PC-9 (cell line): Measurements from ENCODE around the gene TMEFF2.

Source experiments
- EZH2 ChIP-seq: fragments of 200-600 bp; sonication (generic); IDR thresholded peaks from 2 replicates; pipeline ENCODE4 v1.8.0; 2017; ENCODE audit warnings: antibody characterized with exemption, low read depth
- TF ChIP-seq, protein P1 (sequence below): fragments of 200-600 bp; sonication (generic); conservative IDR thresholded peaks from 2 replicates; pipeline ENCODE4 v1.6.1; 2017; ENCODE audit warnings: mixed run types, antibody characterized with exemption, mild to moderate bottlenecking, moderate library complexity

GRCh38 chr2:192049362-192049761 lies 145.4 kb downstream of the TMEFF2 start:
- TF ChIP-seq, protein P1, sequence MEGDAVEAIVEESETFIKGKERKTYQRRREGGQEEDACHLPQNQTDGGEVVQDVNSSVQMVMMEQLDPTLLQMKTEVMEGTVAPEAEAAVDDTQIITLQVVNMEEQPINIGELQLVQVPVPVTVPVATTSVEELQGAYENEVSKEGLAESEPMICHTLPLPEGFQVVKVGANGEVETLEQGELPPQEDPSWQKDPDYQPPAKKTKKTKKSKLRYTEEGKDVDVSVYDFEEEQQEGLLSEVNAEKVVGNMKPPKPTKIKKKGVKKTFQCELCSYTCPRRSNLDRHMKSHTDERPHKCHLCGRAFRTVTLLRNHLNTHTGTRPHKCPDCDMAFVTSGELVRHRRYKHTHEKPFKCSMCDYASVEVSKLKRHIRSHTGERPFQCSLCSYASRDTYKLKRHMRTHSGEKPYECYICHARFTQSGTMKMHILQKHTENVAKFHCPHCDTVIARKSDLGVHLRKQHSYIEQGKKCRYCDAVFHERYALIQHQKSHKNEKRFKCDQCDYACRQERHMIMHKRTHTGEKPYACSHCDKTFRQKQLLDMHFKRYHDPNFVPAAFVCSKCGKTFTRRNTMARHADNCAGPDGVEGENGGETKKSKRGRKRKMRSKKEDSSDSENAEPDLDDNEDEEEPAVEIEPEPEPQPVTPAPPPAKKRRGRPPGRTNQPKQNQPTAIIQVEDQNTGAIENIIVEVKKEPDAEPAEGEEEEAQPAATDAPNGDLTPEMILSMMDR = no peak
- no peak for TF ChIP-seq EZH2
